Psoas muscle (tissue), 8 donors: Measurements from ENCODE around the gene MILR1. TPM values are rescaled to one million over a fixed set of nuclear protein-coding genes. Genes with fewer than 3 reads are reported as not detected.

Experiments used
- ATAC-seq, 4 donors: fragments of 200-7000 bp; cut with Tn5 transposase; one replicate each; pipeline ENCODE4 v1.9.1; 2020; ENCODE audit warnings: moderate library complexity in 3 of 4, mild to moderate bottlenecking in 2 of 4
- DNase-seq, 2 donors: peaks; one replicate each; pipeline ENCODE4 v3.0.0-alpha.2; 2020
- H3K27ac ChIP-seq: fragments of 200-600 bp; one replicate; pipeline ENCODE4 v1.8.0; 2022
- H3K27me3 ChIP-seq, 3 donors: fragments of 200-600 bp in 1 of 3; one replicate each; pipeline versions ENCODE4 v1.6.1 to v1.8.0; 2013 to 2022; ENCODE audit warnings: low read length in 2 of 3, mild to moderate bottlenecking in 2 of 3, moderate library complexity in 1 of 3; ENCODE audit not compliant: insufficient read depth in 3 of 3
- H3K36me3 ChIP-seq, 2 donors: fragments of 200-600 bp in 1 of 2; one replicate each; pipeline versions ENCODE4 v1.6.1 to v1.8.0; 2013 to 2022; ENCODE audit warnings: low read depth in 1 of 2, mild to moderate bottlenecking in 1 of 2, moderate library complexity in 1 of 2; ENCODE audit not compliant: insufficient read depth in 1 of 2
- H3K4me1 ChIP-seq: fragments of 200-600 bp; one replicate; pipeline ENCODE4 v1.8.0; 2022
- H3K4me3 ChIP-seq: fragments of 200-600 bp; one replicate; pipeline ENCODE4 v1.8.0; 2022; ENCODE audit warnings: mild to moderate bottlenecking
- H3K9me3 ChIP-seq: fragments of 200-600 bp; one replicate; pipeline ENCODE4 v1.8.0; 2022
- CTCF ChIP-seq: fragments of 200-600 bp; IDR thresholded peaks from one replicate; pipeline ENCODE4 v1.8.0; 2022; ENCODE audit warnings: antibody characterized with exemption
- WGBS, 3 donors: extraction: QIAGEN DNeasy Blood & Tissue Kit; methylation state at CpG; one replicate each; pipeline versions ENCODE4 v1.1.6 to v1.1.7; 2013; 5-methylcytosine and 5-hydroxymethylcytosine counted together
- intact Hi-C, 2 donors: fragments of 100-400 bp; cut with DNase I; formaldehyde crosslinking; loops; one replicate each; pipeline versions ENCODE4 v1.11.0 to v1.14.2; 2022
- polyA plus RNA-seq, 3 donors: library from polyadenylated mRNA; stranded (reverse); fragments of 200-250 nt; gene quantifications; one replicate each; pipeline ENCODE4 v1.2.3, GENCODE V29; 2013
- total RNA-seq, 4 donors: library from RNA; stranded (reverse); fragmentation: NEBNext Ultra II Directional in 2 of 4; extraction: Animal tissue kit (Norgen Biotek cat#: 25700) in 2 of 4; gene quantifications; one replicate each; pipeline versions ENCODE4 v1.2.1 to v1.2.4, GENCODE V29; 2021 to 2023
- donor health status: healthy with polysubstance abuse.
- donor health status: DM: no; HTN: no; CAD: no; lungs with moderate emphysema.
- donor health status: Bipolar disorder and iron deficiency.
- donor health status: healthy.
- donor health status: DM: yes; HTN: yes; CAD: no.
- donor health status: DM: no; HTN: no; CAD: no.
- donor health status: DM: no; HTN: no; CAD: no.
- donor health status: DM: yes; HTN: yes; CAD: no.

Gene MILR1
- total and polyA plus RNA-seq, 7 donors, result 0.61 to 1.3 (median 1.1) TPM

GRCh38 chr17:64496348-64496785 is 47.5 kb downstream of the MILR1 start:
- Histone ChIP-seq H3K27ac (peak overlapping the region; percentile 87), H3K36me3 (peaks cover 17 to 62% of the 10 kb centered on the region in 2 donors), H3K4me1 (peaks cover 31% of the 10 kb centered on the region), H3K27me3 (no peaks in the 10 kb centered on the region), H3K4me3 (peak overlapping the region; percentile 76), H3K9me3 (no peaks in the 10 kb centered on the region)
- ATAC-seq, result no peak
- no peak for DNase-seq
- no peak for TF ChIP-seq CTCF
- WGBS, 3 donors, result 0 to 1% (median 1%) methylated on average over 20 of the region's 20 CpGs
- intact Hi-C loops, result no loop called here

GRCh38 chr17:64496786-64497564 is 48.1 kb downstream of the MILR1 start, which contains the start of gene POLG2:
Gene POLG2 (minus strand): TSS chr17:64497054. CDS start chr17:64496968, 86 bp downstream.
- no peaks in the 10 kb centered on the region for H3K27me3 ChIP-seq
- peaks cover 22 to 62% of the 10 kb centered on the region in 2 donors for H3K36me3 ChIP-seq
- peak within 1 kb of the TSS; percentile 76 for H3K4me3 ChIP-seq
- DNase-seq, result peak; percentile 96 to 97
- peak; percentile 46 for TF ChIP-seq CTCF
- intact Hi-C loops, result no loop called here
- ATAC-seq, result peak; percentile 94 to 97 (median 96)
- WGBS, 3 donors, result 0 to 1% (median 1%) methylated on average over 50 of the region's 50 CpGs
- H3K27ac ChIP-seq, result peak within 1 kb of the TSS; percentile 87
- H3K9me3 ChIP-seq, result no peaks in the 10 kb centered on the region
- peaks cover 34% of the 10 kb centered on the region for H3K4me1 ChIP-seq

DNA sequence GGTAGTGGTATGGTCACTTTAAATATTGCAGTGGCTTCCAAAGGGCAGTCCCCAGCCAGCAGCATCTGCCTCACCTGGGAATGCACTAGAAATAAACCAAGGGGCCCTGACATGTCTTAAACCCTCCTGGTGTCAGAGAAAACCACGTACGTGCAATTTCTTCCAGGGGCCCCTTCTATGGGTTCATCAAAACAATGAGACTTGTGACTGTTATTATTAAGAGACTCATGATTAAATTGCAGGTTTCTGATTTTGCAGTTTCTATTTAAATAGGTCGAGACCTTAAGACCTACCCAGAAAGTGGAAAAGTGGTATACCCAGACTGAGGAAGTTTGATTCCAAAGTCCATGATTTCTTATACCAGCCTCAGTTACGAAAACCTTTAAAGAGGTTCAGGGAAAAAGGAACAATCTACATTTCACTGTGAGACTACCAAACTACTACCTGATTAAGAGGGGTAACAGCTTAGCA is 48.7 kb downstream of the MILR1 start:
- no peak for TF ChIP-seq CTCF
- ATAC-seq, result no peak
- intact Hi-C loops, result no loop called here
- DNase-seq, result no peak
- peak overlapping the region; percentile 76 for H3K4me3 ChIP-seq
- peak overlapping the region; percentile 87 for H3K27ac ChIP-seq
- WGBS, 3 donors, result 44 to 55% (median 45%) methylated on average over 4 of the region's 4 CpGs
- peaks cover 39% of the 10 kb centered on the region for H3K4me1 ChIP-seq
- no peaks in the 10 kb centered on the region for H3K9me3 ChIP-seq
- peaks cover 28 to 62% of the 10 kb centered on the region in 2 donors for H3K36me3 ChIP-seq
- H3K27me3 ChIP-seq, result no peaks in the 10 kb centered on the region

DNA sequence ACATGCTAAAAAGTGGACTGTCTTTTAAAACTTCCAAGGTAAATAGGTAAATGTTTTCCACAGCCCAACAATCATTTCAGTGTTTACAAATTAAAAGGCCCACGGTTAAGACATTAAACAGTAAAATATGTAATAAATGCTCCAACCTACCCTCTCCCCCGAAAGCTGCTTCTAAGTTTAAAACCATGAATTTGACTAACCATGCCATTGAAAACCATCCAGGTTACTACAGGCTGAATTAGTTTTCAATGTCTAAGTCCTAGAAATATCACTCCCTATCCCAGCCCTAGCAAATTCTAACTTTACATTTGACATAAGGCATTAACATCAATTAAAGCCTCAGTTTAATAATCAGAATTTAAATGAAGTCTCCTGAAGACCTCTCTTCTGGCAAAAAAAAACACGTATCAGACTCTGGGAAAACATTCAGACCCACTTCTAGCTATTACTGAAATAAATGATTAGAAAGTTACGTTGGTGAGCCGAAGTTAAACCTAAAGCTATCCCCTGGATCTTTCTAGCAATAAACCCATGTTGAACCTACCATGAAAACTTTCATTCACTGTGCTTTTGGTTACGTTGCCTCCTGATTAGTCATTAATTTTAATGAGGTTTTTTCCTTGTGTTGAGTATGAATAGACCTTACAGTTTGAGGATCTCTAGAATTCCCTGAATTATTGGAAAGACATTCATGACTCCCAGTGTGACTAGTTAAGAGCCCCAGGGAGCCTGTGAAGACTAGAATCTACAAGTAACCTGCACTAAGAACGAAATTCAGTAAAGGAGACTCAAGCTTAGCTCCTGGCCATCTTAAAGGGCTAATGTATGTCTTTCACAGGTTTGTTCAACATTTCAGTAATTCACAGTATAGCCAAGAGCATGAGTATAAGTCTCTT is 49.6 kb downstream of the MILR1 start:
- H3K4me1 ChIP-seq, result peaks cover 46% of the 10 kb centered on the region
- H3K27ac ChIP-seq, result peak overlapping the region; percentile 87
- H3K9me3 ChIP-seq, result no peaks in the 10 kb centered on the region
- DNase-seq (no peak), ATAC-seq (no peak)
- WGBS, 3 donors, result 59 to 65% (median 61%) methylated on average over 7 of the region's 7 CpGs
- no peak overlapping the region for H3K4me3 ChIP-seq
- H3K27me3 ChIP-seq, result no peaks in the 10 kb centered on the region
- no peak for TF ChIP-seq CTCF
- peaks cover 35 to 62% of the 10 kb centered on the region in 2 donors for H3K36me3 ChIP-seq
- intact Hi-C loops, result no loop called here
